Kidney epithelial cell (primary cell): Measurements from ENCODE around the gene GALNT11. TPM values are rescaled to one million over a fixed set of nuclear protein-coding genes. Genes with fewer than 3 reads are reported as not detected.

Experiments used
- DNase-seq: peaks from one replicate; pipeline ENCODE4 v3.0.0-alpha.2; 2010; ENCODE audit warnings: low read depth
- H3K27me3 ChIP-seq: 2 replicates; pipeline ENCODE4 v1.6.0; 2011; ENCODE audit warnings: low read length; ENCODE audit not compliant: control insufficient read depth, insufficient read depth
- H3K36me3 ChIP-seq: 2 replicates; pipeline ENCODE4 v1.5.1; 2011; ENCODE audit warnings: low read length; ENCODE audit not compliant: control insufficient read depth, insufficient read depth
- H3K4me3 ChIP-seq: 2 replicates; pipeline ENCODE4 v1.5.1; 2011; ENCODE audit warnings: low read depth, mild to moderate bottlenecking, control low read depth, low read length
- CTCF ChIP-seq: IDR thresholded peaks from 2 replicates; pipeline ENCODE4 v1.5.1; 2011; ENCODE audit warnings: mild to moderate bottlenecking, moderate library complexity, low read length, control low read depth, inconsistent platforms; ENCODE audit not compliant: insufficient read depth, poor library complexity, severe bottlenecking
- total RNA-seq: library from RNA; depleted of rRNA; stranded (reverse); fragments of >200 nt; gene quantifications from 2 replicates; pipeline ENCODE4 v1.2.3, GENCODE V29; 2015

GALNT11 gene
- total RNA-seq, 1 donor from 2014 or later: 36.0 TPM

- Histone ChIP-seq H3K4me3 (no peak overlapping the region), H3K36me3 (peaks cover 7% of the 10 kb centered on the region), H3K27me3 (no peaks in the 10 kb centered on the region)
- no peak for DNase-seq
- TF ChIP-seq CTCF: no peak
Measured at GRCh38 chr7:152130658-152131590, 105.5 kb downstream of the GALNT11 start.

- peaks cover 7% of the 10 kb centered on the region for H3K36me3 ChIP-seq
- no peak for DNase-seq
- no peak for TF ChIP-seq CTCF
- no peaks in the 10 kb centered on the region for H3K27me3 ChIP-seq
- no peak overlapping the region for H3K4me3 ChIP-seq
Measured at GRCh38 chr7:152131981-152132494, 106.6 kb downstream of the GALNT11 start.

GRCh38 chr7:152132812-152133211 lies 107.3 kb downstream of the GALNT11 start:
- Histone ChIP-seq H3K4me3 (no peak overlapping the region), H3K27me3 (no peaks in the 10 kb centered on the region), H3K36me3 (peaks cover 7% of the 10 kb centered on the region)
- no peak for TF ChIP-seq CTCF
- DNase-seq: no peak

GRCh38 chr7:152133804-152134203 lies 108.3 kb downstream of the GALNT11 start:
- peaks cover 9% of the 10 kb centered on the region for H3K36me3 ChIP-seq
- no peaks in the 10 kb centered on the region for H3K27me3 ChIP-seq
- DNase-seq: no peak
- H3K4me3 ChIP-seq: no peak overlapping the region
- TF ChIP-seq CTCF: no peak

GRCh38 chr7:152136686-152137085 lies 111.2 kb downstream of the GALNT11 start:
- H3K27me3 ChIP-seq: no peaks in the 10 kb centered on the region
- H3K36me3 ChIP-seq: peaks cover 6% of the 10 kb centered on the region
- no peak overlapping the region for H3K4me3 ChIP-seq
- DNase-seq: no peak
- TF ChIP-seq CTCF: no peak

GRCh38 chr7:152137476-152138025 lies 112.1 kb downstream of the GALNT11 start:
- H3K4me3 ChIP-seq: no peak overlapping the region
- no peak for TF ChIP-seq CTCF
- peaks cover 6% of the 10 kb centered on the region for H3K36me3 ChIP-seq
- no peak for DNase-seq
- no peaks in the 10 kb centered on the region for H3K27me3 ChIP-seq
